22Rv1 (cell line): ENCODE measurements around the gene KCNJ6.

Source experiments
- ZFX ChIP-seq: fragments of 450-650 bp; IDR thresholded peaks from 2 replicates; pipeline ENCODE4 v1.6.1; 2017; ENCODE audit warnings: antibody characterized with exemption, borderline replicate concordance
- TF ChIP-seq, protein P1 (sequence below): fragments of 450-650 bp; IDR thresholded peaks from 2 replicates; pipeline ENCODE4 v1.5.1; 2017; ENCODE audit warnings: mild to moderate bottlenecking

DNA sequence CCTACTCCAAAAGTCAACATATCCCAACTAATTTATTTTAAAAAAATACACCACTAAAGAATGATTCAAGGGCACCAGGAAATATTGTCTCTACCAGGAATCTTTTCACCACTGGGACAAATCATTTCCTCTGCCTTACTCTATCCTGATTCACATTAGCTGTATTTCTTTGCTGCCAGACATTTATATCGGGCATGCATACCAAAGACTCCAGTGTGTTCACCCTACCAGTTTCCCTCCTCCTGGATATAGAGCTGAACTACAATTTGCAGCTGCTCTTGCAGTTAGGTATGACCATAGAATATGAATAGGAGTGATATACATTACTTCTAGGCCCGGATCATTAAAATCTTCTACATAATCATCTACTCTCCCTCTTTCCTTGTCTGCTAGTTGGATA lies 7.6 kb downstream of the KCNJ6 start:
- TF ChIP-seq, protein P1, sequence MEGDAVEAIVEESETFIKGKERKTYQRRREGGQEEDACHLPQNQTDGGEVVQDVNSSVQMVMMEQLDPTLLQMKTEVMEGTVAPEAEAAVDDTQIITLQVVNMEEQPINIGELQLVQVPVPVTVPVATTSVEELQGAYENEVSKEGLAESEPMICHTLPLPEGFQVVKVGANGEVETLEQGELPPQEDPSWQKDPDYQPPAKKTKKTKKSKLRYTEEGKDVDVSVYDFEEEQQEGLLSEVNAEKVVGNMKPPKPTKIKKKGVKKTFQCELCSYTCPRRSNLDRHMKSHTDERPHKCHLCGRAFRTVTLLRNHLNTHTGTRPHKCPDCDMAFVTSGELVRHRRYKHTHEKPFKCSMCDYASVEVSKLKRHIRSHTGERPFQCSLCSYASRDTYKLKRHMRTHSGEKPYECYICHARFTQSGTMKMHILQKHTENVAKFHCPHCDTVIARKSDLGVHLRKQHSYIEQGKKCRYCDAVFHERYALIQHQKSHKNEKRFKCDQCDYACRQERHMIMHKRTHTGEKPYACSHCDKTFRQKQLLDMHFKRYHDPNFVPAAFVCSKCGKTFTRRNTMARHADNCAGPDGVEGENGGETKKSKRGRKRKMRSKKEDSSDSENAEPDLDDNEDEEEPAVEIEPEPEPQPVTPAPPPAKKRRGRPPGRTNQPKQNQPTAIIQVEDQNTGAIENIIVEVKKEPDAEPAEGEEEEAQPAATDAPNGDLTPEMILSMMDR, result no peak
- TF ChIP-seq ZFX, result no peak
